Mucosa of descending colon (tissue), 3 donors: ENCODE data around the gene RRH. TPM values are rescaled to one million over a fixed set of nuclear protein-coding genes. Genes with fewer than 3 reads are reported as not detected.
"Not testable (repeated sequence)": the region's sequence is repeated elsewhere in the genome, so short reads cannot be mapped to it uniquely, and the experiment has no call there.

Source experiments
- ATAC-seq: fragments of 200-7000 bp; cut with Tn5 transposase; one replicate; pipeline ENCODE4 v1.9.1; 2020; ENCODE audit warnings: mild to moderate bottlenecking, moderate library complexity
- DNase-seq, 3 donors: peaks; one replicate each; pipeline ENCODE4 v3.0.0-alpha.2; 2020
- H3K36me3 ChIP-seq: fragments of 200-600 bp; one replicate; pipeline ENCODE4 v1.8.0; 2021; ENCODE audit warnings: low read depth, mild to moderate bottlenecking
- H3K4me1 ChIP-seq: fragments of 200-600 bp; one replicate; pipeline ENCODE4 v1.8.0; 2021; ENCODE audit warnings: low read depth, mild to moderate bottlenecking
- H3K4me3 ChIP-seq: fragments of 200-600 bp; one replicate; pipeline ENCODE4 v1.8.0; 2021; ENCODE audit warnings: mild to moderate bottlenecking
- H3K9me3 ChIP-seq: fragments of 200-600 bp; one replicate; pipeline ENCODE4 v1.8.0; 2021; ENCODE audit warnings: mild to moderate bottlenecking
- intact Hi-C, 2 donors: fragments of 100-400 bp; cut with DNase I in 1 of 2; cut with micrococcal nuclease in 1 of 2; formaldehyde crosslinking; loops; one replicate each; pipeline versions ENCODE4 v1.11.0 to v1.11.1; 2022; cut with DNase I, micrococcal nuclease
- total RNA-seq, 3 donors: library from RNA; stranded (reverse); fragmentation: NEBNext Ultra II Directional in 2 of 3; extraction: Animal tissue kit (Norgen Biotek cat#: 25700) in 2 of 3; gene quantifications; one replicate each; pipeline versions ENCODE4 v1.2.1 to v1.2.4, GENCODE V29; 2021 to 2023
- TF ChIP-seq, protein P1 (sequence below): fragments of 200-600 bp; IDR thresholded peaks from one replicate; pipeline ENCODE4 v1.8.0; 2022; ENCODE audit warnings: antibody characterized with exemption, mild to moderate bottlenecking
- donor health status: DM: no; HTN: no; CAD: no; lungs with moderate emphysema.
- donor health status: DM: no; HTN: no; CAD: no.
- donor health status: DM: no; HTN: yes; CAD: no.

RRH gene
- total RNA-seq, 3 donors from 2014 or later: not detected

- no peak for DNase-seq
- ATAC-seq: no peak
- no peak overlapping the region for H3K4me3 ChIP-seq
- H3K36me3 ChIP-seq: no peaks in the 10 kb centered on the region
- intact Hi-C loops: no loop called here
- H3K4me1 ChIP-seq: no peaks in the 10 kb centered on the region
- H3K9me3 ChIP-seq: no peaks in the 10 kb centered on the region
- TF ChIP-seq, protein P1, sequence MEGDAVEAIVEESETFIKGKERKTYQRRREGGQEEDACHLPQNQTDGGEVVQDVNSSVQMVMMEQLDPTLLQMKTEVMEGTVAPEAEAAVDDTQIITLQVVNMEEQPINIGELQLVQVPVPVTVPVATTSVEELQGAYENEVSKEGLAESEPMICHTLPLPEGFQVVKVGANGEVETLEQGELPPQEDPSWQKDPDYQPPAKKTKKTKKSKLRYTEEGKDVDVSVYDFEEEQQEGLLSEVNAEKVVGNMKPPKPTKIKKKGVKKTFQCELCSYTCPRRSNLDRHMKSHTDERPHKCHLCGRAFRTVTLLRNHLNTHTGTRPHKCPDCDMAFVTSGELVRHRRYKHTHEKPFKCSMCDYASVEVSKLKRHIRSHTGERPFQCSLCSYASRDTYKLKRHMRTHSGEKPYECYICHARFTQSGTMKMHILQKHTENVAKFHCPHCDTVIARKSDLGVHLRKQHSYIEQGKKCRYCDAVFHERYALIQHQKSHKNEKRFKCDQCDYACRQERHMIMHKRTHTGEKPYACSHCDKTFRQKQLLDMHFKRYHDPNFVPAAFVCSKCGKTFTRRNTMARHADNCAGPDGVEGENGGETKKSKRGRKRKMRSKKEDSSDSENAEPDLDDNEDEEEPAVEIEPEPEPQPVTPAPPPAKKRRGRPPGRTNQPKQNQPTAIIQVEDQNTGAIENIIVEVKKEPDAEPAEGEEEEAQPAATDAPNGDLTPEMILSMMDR: no peak
These were observed 46.2 kb downstream of the RRH start for GRCh38 chr4:109873791-109874514.

DNA sequence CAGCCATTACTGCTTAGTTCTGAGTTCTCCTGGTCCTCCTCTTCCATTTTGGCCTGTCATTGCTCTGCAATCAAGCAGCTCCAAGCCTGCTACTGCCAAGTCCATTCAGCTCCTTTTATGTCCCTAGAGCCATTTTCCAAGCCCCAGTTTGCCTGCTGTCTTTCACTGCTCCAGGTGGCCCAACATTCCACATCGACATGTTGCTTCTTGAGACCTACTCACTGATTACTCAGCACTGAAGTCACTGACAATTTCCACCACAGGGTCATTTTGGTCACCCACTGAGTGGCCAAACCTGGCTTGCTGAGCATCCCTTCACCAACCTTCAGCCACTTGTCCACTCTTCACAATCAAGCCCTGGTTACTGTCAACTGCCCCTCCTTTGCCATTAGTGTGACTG is 47.3 kb downstream of the RRH start:
- TF ChIP-seq, protein P1: no peak
- H3K9me3 ChIP-seq: no peaks in the 10 kb centered on the region

DNA sequence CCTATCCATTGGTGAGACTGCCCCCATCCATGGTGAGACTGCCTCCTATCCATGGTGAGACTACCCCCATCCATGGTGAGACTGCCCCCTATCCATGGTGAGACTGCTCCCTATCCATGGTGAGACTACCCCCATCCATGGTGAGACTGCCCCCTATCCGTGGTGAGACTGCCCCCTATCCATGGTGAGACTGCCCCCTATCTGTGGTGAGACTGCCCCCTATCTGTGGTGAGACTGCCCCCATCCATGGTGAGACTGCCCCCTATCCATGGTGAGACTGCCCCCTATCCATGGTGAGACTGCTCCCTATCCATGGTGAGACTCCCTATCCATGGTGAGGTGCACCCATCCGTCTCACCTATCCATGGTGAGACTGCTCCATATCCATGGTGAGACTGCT is 47.8 kb downstream of the RRH start:
- ATAC-seq, intact Hi-C loops, H3K9me3 ChIP-seq, H3K36me3 ChIP-seq, H3K4me3 ChIP-seq, DNase-seq, H3K4me1 ChIP-seq: not testable (repeated sequence)

More for the DNA sequence above, 47.3 kb downstream of the RRH start:
- intact Hi-C loops: no loop called here
- ATAC-seq: no peak
- no peaks in the 10 kb centered on the region for H3K4me1 ChIP-seq
- H3K36me3 ChIP-seq: no peaks in the 10 kb centered on the region
- DNase-seq: no peak
- H3K4me3 ChIP-seq: no peak overlapping the region

GRCh38 chr4:109876634-109877265 is 49.0 kb downstream of the RRH start:
- H3K4me1 ChIP-seq: no peaks in the 10 kb centered on the region
- H3K36me3 ChIP-seq: no peaks in the 10 kb centered on the region
- TF ChIP-seq, protein P1: no peak
- DNase-seq (no peak), ATAC-seq (no peak)
- intact Hi-C loops: no loop called here
- H3K9me3 ChIP-seq: no peaks in the 10 kb centered on the region
- no peak overlapping the region for H3K4me3 ChIP-seq

DNA sequence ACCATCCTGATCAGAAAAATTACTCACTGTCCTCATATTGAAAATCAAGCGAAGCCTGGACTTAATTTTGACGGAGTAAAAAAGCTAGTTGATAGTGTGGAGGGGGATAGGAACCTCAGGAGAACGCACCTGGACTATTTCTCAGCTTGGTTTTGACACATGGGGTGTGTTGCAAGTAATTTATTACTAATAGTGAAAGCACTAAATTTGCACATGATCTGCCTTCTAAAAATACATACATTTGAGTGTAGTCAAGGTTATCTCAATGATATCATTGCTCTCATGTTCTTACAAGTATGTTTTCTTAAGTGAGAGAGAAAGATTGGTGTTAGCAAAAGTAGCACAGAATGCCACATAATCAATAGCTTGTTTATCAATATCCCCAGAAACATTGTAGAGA is 49.6 kb downstream of the RRH start:
- DNase-seq (no peak), ATAC-seq (no peak)
- Histone ChIP-seq H3K4me1 (no peaks in the 10 kb centered on the region), H3K4me3 (no peak overlapping the region), H3K9me3 (no peaks in the 10 kb centered on the region), H3K36me3 (no peaks in the 10 kb centered on the region)
- TF ChIP-seq, protein P1: no peak
- intact Hi-C loops: no loop called here

- no peak overlapping the region for H3K4me3 ChIP-seq
- H3K36me3 ChIP-seq: no peaks in the 10 kb centered on the region
- no peaks in the 10 kb centered on the region for H3K9me3 ChIP-seq
- ATAC-seq (no peak), DNase-seq (no peak)
- intact Hi-C loops: no loop called here
- TF ChIP-seq, protein P1: no peak
- no peaks in the 10 kb centered on the region for H3K4me1 ChIP-seq
These were observed 50.6 kb downstream of the RRH start for GRCh38 chr4:109878355-109878754.
